GM21619 (cell line): ENCODE measurements around the gene SLC25A15.
"Not testable (repeated sequence)": the region's sequence is repeated elsewhere in the genome, so short reads cannot be mapped to it uniquely, and the experiment has no call there.

ENCODE experiments used
- ATAC-seq: cut with Tn5 transposase; IDR thresholded peaks from one replicate; pipeline ENCODE4 v1.9.1; 2021; ENCODE audit not compliant: unreplicated experiment

The SLC25A15 gene

GRCh38 chr13:40812724-40813445 is 23.5 kb downstream of the SLC25A15 start:
- ATAC-seq: no peak

- no peak for ATAC-seq
Observed at GRCh38 chr13:40813667-40814454, 24.4 kb downstream of the SLC25A15 start.

DNA sequence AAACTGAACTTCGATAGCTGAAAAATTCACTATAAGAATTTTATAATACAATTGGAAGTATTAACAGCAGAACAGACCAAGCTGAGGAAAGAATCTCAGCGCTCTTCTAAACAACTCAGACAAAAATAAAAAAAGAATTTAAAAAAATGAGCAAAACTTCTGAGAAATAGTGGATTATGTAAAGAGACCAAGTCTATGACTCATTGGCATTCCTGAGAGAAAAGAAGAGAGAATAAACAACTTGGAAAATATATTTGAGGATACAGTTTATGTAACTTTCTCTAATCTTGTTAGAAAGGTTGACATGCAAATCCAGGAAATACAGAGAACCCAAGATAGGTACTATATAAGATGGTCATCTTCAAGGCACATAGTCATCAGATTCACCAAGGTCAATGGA is 25.4 kb downstream of the SLC25A15 start:
- no peak for ATAC-seq

DNA sequence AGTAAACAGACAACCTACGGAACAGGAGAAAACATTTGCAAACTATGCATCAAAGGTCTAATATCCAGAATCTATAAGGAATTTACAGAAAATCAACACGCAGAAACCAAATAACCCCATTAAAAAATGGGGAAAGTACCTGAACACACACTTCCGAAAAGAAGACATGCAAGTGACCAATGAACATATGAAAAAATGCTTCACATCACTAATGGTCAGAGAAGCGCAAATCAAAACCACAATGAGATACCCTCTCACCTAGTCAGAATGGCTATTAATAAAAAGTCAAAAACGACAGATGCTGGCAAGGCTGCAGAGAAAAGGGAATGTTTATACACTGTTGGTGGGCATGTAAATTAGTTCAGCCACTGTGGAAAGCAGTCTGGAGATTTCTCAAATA is 29.5 kb downstream of the SLC25A15 start:
- no peak for ATAC-seq

DNA sequence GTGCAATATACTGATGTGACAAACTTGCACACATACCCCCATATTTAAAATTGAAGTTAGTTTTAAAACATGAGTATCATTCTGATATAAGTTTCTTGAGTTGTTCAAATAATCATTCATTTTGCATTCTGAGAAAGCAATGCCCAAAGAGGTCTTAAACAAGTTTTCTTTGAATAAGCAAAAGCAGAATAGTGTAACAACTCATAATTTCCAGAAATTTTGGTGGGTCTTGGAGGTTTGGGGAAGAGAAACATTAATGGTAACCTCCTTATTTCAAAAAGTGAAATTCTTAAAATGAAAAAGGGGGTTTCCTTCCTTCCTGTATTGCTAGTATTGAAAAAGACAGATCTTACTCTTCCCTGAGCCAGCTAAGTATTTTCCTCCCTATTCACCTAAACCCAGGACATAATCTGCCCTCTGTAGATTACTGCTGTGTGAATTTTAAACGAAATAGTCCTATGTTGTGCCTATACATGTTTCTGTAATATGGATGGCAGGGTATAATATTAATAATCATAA is 30.4 kb downstream of the SLC25A15 start:
- ATAC-seq: no peak

DNA sequence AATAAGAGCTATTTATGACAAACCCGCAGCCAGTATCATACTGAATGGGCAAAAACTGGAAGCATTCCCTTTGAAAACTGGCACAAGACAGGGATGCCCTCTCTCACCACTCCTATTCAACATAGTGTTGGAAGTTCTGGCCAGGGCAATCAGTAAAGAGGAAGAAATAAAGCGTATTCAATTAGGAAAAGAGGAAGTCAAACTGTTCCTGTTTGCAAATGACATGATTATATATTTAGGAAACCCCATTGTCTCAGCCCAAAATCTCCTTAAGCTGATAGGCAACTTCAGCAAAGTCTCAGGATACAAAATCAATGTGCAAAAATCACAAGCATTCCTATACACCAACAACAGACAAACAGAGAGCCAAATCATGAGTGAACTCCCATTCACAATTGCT is 50.3 kb downstream of the SLC25A15 start:
- not testable (repeated sequence) for ATAC-seq

DNA sequence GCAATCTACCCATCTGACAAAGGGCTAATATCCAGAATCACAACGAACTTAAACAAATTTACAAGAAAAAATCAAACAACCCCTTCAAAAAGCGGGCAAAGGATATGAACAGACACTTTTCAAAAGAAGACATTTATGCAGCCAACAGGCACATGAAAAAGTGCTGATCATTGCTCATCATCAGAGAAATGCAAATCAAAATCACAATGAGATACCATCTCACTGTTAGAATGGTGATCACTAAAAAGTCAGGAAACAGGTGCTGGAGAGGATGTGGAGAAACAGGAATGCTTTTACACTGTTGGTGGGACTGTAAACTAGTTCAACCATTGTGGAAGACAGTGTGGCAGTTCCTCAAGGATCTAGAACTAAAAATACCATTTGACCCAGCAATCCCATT is 51.5 kb downstream of the SLC25A15 start:
- ATAC-seq: not testable (repeated sequence)
